ENCODE results near the gene FOXO6.

FOXO6 gene

GRCh38 chr1:41411229-41411628 is 50.0 kb downstream of the FOXO6 start:
- DNase-seq = no peak

DNA sequence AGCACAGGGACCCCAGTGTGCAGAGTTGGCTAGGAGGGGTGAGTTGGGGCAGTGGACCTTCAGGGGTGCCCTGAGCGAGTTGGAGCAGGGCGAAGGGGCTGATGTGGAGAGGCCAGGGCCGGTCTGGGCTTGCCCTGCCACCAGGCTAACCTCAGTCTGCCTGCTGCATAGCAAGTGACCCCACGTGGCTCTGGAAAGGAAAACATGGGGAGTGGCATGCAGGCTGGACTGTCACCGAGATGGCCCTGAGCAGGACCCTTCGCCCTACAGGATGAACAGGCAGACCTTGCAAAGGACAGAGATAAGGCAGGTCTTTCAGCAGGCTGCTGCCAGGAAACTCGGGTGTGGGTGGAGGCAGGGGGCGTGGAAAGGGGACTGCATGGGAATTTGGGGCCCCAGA is 51.5 kb downstream of the FOXO6 start:
- DNase-seq = no peak

DNA sequence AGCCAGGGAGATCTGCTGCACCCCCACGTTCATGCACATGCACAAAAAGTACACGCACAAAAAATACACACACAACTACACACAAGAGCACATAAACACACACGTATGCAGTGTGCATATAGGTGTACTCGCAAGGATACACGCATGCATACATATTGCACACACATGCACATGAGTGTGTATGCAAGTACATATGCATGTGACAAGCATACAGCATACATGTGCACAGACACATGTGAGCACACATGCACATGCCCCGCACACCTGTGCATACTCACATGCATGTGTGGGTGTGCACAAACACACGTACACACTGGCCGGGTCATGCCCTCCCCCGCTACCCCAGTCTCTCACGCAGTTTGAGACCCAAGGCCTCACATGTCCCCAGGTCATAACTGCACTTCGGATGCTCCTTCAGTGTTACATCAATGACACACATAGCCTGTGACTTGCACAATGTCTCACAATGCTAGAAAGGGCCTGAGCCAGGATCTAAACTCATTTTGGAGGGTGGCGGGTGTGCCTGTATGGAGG is 52.6 kb downstream of the FOXO6 start:
- no peak for DNase-seq

DNA sequence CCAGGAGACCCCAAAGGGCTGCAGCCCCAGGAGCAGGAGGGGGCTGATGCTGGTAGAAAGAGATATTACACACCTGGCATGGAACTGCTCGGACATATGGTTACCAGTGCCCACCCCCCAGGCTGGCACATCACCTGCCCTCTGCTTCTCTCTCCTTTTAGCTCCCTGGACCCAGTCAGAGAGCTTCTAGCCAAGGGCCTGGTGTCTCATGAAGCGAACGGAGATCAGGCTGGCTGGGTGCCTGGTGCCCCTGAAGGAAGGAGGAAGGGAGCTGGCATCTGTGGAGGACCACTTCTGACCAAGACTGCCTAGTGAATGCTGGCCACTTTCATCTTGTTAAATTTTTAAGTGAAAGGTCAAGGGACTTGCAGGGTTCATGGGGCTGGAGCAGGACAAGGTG is 53.1 kb downstream of the FOXO6 start:
- no peak for DNase-seq

DNA sequence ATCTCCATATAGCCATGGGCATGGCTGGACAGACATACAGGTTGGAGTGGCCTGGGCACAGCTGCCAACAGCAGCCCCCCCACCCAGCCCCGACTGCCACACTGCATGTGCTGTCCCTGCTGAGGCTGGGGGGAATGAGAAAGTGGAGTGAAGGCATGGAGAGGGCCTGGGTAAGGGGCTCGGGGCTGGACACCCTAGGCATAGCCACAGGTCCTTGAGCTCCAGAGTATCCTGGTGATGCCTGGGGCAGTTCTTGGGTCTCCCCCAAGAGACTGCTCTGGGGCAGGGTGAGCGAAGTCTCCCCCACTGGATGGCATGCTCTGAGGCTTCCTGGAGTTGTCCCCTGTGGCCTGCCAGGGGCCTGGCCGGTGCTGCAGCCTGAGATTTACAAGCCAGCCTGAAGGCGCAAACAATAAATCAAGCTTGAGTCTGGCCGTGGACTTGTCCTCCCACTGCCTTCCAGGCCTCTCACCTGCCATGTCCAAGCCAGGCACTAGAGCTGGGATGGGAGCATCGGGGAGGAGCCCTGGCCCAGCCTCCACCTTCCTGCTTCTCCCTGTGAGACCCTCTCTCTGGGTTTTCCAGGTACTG is 53.6 kb downstream of the FOXO6 start:
- peak; percentile 40 for DNase-seq

DNA sequence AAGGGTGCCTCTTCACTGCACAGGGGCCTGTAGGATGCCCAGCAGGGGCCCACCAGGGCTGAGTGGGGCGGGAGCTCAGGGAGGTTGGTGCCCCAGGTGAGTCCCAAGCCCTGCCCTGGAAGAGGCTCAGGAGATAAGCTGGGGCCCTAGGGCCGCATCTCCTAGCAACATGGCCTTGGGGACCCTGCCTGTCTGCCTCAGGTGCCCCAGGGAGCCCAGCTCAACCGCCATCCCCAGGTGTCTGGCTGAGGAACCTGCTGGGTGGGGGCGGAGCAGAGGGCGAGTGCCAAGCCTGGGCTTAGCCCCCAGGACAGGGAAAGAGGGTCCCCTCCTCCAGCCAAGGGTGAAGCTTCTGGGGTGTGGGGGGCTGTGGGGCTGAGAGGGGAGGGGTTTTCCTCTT is 54.8 kb downstream of the FOXO6 start:
- DNase-seq = no peak

DNA sequence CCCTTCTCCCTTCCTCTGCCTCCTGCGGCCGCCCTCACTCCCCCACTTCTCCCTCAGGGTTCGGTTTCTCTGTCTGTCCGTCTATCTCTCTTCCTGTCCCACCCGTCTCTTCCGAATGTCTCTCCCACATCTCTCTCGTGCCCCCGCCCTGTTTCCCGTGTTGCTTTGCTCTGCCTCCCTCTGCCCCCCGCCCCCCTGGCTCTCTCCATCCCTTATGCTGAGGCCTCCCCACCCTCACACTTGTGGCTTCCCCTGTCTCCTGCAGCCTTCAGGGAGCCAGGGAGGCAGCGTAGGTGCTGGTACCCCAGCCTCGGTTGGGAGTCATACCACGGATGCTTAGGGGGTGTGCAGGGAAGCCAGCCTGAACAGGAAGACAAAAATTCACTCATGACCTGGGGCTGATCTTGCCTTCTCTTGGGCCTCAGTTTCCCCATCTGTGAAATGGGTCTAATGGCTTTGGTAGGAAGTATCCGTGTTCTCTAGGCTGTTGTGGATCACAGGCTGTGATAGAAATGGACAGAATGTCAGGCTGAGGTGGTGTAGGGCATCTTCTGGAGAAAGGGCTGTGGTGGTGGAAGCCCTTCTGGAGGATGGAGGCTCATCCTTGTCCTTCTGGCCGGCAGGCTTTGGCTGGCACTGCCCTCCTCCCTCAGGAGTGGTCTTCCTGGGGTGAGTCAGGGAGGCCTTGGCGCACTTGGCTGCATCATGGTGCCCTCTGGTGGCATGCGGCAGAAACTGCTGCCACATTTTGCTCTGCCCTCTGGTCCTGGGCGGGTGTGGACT is 55.5 kb downstream of the FOXO6 start:
- no peak for DNase-seq

GRCh38 chr1:41417335-41417682 is 56.1 kb downstream of the FOXO6 start:
- DNase-seq = no peak

GRCh38 chr1:41417746-41418145 is 56.5 kb downstream of the FOXO6 start:
- no peak for DNase-seq

GRCh38 chr1:41418857-41419583 is 57.8 kb downstream of the FOXO6 start:
- DNase-seq = peak; percentile 78

DNA sequence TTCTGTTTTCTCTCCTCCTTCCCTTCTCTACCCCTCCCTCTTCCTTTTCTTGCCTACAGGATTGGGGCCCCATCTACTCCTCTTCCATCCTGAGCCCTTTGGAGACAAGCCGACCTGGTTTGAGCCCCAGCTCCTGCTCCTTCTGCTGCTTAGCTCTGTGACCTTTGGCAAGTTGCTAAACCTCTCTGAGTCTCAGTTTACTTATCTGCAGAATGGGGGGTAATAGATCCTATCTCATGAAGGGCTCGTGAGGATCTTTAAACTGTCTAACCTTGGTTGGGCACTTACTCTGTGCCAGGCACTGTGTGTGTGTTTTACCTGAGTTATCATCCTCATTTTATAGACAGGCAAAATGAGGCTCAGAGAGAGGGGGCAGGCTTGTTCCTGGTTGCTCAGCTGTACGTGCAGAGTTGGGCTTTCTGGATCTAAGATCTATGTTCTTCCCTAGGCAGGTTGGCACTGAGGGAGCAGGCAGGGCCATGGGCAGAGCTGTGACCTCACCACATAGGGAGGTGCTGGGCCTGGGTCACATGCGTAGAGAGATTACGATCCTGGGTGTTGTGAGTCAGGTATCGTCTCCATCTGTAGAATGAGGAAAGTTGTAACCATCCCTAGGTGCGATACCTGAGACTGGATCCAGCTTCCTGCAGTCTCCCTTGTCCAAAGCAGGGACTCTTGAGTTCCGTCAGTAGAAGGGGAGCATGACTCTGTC is 58.5 kb downstream of the FOXO6 start:
- no peak for DNase-seq

- DNase-seq = no peak
Measured at GRCh38 chr1:41420351-41420750, 59.1 kb downstream of the FOXO6 start.

- no peak for DNase-seq
Measured at GRCh38 chr1:41420860-41421259, 59.6 kb downstream of the FOXO6 start.

DNA sequence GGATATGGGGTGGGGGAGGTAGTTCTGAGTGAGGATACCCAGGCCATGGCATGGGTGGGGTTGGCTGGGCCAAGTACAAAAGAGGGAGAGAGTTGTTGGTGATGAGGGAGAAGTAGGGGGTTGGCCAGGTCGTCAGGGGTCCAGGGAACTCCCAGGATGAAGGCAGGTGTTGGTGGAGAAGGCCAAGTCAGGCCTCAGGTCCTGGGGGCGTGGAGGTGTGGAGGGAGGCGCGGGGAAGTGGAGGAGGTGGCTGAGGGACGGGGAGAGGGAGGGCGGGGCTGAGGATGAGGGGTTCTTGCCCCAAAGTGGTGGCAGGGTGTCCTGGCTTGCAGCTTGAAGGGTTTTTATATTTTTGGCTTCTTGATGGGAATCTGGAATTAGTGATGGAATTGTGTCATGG is 61.1 kb downstream of the FOXO6 start:
- DNase-seq = no peak

GRCh38 chr1:41423511-41424191 is 62.4 kb downstream of the FOXO6 start:
- DNase-seq = no peak

GRCh38 chr1:41424581-41425118 is 63.4 kb downstream of the FOXO6 start:
- no peak for DNase-seq

GRCh38 chr1:41425369-41425768 is 64.1 kb downstream of the FOXO6 start:
- no peak for DNase-seq

DNA sequence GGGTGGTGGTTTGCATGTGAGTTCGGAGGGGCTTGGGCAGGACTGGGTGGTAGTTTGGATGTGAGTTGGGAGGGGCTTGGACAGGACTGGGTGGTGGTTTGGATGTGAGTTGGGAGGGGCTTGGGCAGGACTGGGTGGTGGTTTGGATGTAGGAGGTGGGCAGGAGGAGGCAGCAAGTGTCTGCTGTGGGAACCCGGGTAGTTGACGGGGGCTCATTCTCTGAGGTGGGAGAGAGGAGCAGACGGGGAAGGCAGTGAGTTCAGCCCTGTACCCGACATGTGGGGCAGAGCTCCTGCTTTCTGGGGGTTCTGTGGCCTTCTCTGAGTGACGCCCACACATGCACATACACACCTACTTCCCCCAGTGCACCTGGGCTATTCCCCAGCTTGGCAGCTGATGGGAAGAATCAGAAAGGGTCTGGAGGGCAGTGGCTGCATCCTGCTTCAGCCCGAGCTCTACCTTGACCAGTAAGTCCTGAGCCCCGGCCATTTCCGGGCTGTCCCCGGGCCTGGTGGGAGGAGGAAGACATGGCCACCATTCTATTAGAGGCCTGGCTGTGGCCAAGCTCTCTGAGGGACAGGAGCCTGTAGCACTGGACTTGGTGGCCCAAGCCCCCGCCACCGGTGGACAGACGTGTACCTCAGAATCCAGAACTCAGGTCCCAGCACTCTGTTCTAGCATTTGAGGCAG is 65.1 kb downstream of the FOXO6 start:
- DNase-seq = no peak

DNA sequence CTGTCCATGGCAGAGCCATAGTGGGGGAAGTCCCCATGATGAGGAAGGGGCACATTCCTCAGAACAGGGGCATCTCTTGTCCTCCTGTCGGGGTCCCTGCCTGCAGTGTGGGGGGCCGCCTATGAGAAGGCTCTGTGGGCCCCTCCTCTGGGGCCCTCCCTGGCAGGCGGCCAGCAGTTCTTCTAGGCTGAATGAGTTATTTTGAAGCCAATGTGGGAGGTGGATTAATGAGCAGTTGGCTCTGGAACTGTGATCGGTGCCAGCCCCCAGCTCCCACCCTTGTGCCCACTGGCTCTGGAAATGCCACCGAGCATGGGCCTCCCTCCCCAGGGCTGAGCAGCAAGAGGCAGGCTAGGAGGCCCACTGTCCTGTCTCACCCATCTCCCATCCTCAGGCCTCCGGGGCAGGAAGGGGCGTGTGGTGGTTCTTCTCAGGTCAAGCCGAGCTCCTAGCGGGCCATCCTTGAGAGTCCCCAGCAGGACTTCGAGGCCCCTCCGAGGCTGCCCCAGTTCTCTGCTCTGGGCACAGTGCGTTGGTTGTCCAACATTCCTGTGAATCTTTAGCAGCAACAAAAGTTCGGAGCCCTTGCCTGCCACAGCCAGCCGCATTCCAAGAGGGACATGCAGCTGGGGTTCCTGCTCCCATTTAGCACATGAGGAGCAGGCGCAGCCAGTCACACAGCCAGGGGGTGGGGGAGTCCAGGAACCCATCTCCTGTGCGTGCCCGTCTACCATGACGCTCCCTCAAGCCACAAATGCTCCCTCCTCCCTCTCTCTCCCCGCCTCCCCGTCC is 66.1 kb downstream of the FOXO6 start:
- DNase-seq = no peak

DNA sequence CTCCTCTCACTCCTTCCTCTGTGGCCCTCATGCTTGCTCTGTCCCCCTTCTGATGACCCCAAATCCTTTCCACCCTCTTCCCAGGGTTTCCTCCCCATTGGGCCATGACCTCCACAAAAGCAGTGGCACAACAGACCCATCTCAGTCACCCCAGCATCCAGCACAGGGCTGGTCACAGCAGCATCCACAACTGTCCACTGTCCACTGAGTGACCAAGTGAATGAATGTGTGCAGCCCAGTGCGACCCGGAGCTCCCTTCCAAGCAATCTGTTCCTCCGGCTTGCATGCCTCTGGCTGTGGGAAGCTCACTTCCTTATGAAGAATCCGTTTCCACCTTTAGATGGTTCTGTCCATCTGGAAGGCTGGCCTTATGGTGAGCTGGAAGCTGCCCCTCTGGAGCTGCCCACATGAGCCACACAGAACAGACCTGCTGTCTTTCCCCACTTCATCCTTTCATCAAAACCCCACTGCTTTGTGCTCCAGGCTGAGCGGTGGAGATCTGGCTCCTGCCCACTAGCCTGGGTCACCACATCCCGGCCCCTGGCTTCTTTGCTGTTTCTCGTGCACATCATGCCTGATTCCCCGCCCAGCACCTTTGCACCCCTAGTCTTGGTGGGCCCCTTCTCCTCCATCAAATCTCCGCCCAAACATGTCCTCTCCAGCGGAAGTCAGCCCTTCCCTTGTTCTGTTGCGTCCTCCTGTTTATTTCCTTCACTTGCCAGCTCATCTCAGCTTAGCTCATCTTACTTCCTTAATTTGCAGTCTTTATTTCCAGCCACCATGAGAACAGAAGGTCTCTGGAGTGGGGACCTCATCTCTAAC is 66.9 kb downstream of the FOXO6 start:
- DNase-seq = no peak
